22Rv1 (cell line): ENCODE measurements around the gene TBCCD1.

Experiments
- CTCF ChIP-seq: fragments of 450-650 bp; IDR thresholded peaks from 2 replicates; pipeline ENCODE4 v1.5.1; 2017; ENCODE audit warnings: mild to moderate bottlenecking
- ZFX ChIP-seq: fragments of 450-650 bp; IDR thresholded peaks from 2 replicates; pipeline ENCODE4 v1.6.1; 2017; ENCODE audit warnings: antibody characterized with exemption, borderline replicate concordance

GRCh38 chr3:186590580-186591295 lies 23.6 kb upstream of the TBCCD1 start:
- TF ChIP-seq CTCF, result no peak
- no peak for TF ChIP-seq ZFX
